K562 (cell line): ENCODE data around the gene PHACTR3. TPM values are rescaled to one million over a fixed set of nuclear protein-coding genes. Genes with fewer than 3 reads are reported as not detected.

Experiments
- ATAC-seq: fragments of 200-7000 bp; cut with Tn5 transposase; 3 replicates; pipeline ENCODE4 v1.9.1; 2020; ENCODE audit warnings: moderate library complexity
- BruUV-seq: library from RNA; stranded (reverse); fragments of 400-500 nt; replicated peaks from 2 replicates; lab custom pipeline; 2021; lab: Mats Ljungman, UMichigan
- CTCF ChIA-PET: fragments of 300-600 bp; formaldehyde crosslinking; extraction: SDS; loops from one replicate; lab custom pipeline; 2021; ENCODE audit warnings: low intra/inter-chr PET ratio; lab: Yijun Ruan, JAX
- POLR2A ChIA-PET: fragments of 300-600, 350-650 bp; sonication (Branson Sonifier 250); formaldehyde crosslinking; extraction: SDS; loops from one replicate; lab custom pipeline; 2021; ENCODE audit warnings: antibody characterized with exemption, inconsistent platforms; lab: Yijun Ruan, JAX
- DNase-seq, 4 experiments: peaks; one replicate each; pipeline versions ENCODE4 v3.0.0 to v3.0.0-alpha.2; 2011 to 2018; ENCODE audit warnings: low spot score in 3 of 4, mixed read lengths in 3 of 4; ENCODE audit errors: extremely low read depth in 1 of 4
- FAIRE-seq: peaks from 2 replicates; lab custom pipeline; 2011; peaks lifted over from hg19 to GRCh38; lab: Jason Lieb, UNC
- H2AFZ ChIP-seq: 2 replicates; pipeline ENCODE4 v1.6.0; 2011; ENCODE audit warnings: low read depth, low read length, control low read depth, inconsistent platforms
- H3K27ac ChIP-seq: fragments of 200-600 bp; 3 replicates; pipeline ENCODE4 v1.8.0; 2011; ENCODE audit warnings: low read depth, mild to moderate bottlenecking, control low read depth, inconsistent platforms, low read length, moderate library complexity, mixed read lengths; ENCODE audit errors: extremely low read depth
- H3K27me3 ChIP-seq, 2 experiments: fragments of 300-600 bp in 1 of 2; 2 replicates in 1 of 2; 3 replicates in 1 of 2; pipeline versions ENCODE4 v1.6.0 to v1.8.0; 2011; ENCODE audit warnings: inconsistent platforms in 2 of 2, low read length in 2 of 2, mild to moderate bottlenecking in 1 of 2, mixed read lengths in 1 of 2, moderate library complexity in 1 of 2; ENCODE audit not compliant: control insufficient read depth in 2 of 2, insufficient read depth in 2 of 2
- H3K36me3 ChIP-seq: fragments of 300-600 bp; 3 replicates; pipeline ENCODE4 v1.8.0; 2011; ENCODE audit warnings: mild to moderate bottlenecking, low read length, inconsistent platforms; ENCODE audit not compliant: control insufficient read depth, insufficient read depth
- H3K4me1 ChIP-seq, 2 experiments: fragments of 200-600 bp in 1 of 2; replicated peaks in 1 of 2; 2 replicates in 1 of 2; 3 replicates in 1 of 2; pipeline versions ENCODE4 v1.5.1 to v1.8.0; 2011; ENCODE audit warnings: inconsistent platforms in 2 of 2, low read length in 2 of 2, mild to moderate bottlenecking in 1 of 2, mixed read lengths in 1 of 2, moderate library complexity in 1 of 2; ENCODE audit not compliant: control insufficient read depth in 2 of 2, insufficient read depth in 2 of 2
- H3K4me2 ChIP-seq: 2 replicates; pipeline ENCODE4 v1.6.1; 2011; ENCODE audit warnings: low read length, control low read depth, inconsistent platforms, mixed read lengths; ENCODE audit not compliant: insufficient read depth
- H3K4me3 ChIP-seq: fragments of 200-600 bp; sonication (generic), shearing (Covaris generic); 2 replicates; pipeline ENCODE4 v1.5.1; 2016; ENCODE audit warnings: control low read depth, inconsistent platforms
- H3K79me2 ChIP-seq: fragments of 200-600 bp; 3 replicates; pipeline ENCODE4 v1.8.0; 2011; ENCODE audit warnings: low read length, inconsistent platforms; ENCODE audit not compliant: control insufficient read depth, insufficient read depth
- H3K9ac ChIP-seq, 2 experiments: 2 replicates each; pipeline versions ENCODE4 v1.6.0 to v1.6.1; 2011; ENCODE audit warnings: low read depth in 2 of 2, low read length in 2 of 2, control low read depth in 1 of 2, inconsistent platforms in 1 of 2, mild to moderate bottlenecking in 1 of 2, mixed read lengths in 1 of 2; ENCODE audit not compliant: insufficient read depth in 1 of 2
- H3K9me1 ChIP-seq: one replicate; pipeline ENCODE4 v1.6.0; 2011; ENCODE audit warnings: inconsistent platforms, mild to moderate bottlenecking, low read length, moderate library complexity; ENCODE audit not compliant: control insufficient read depth, insufficient read depth
- H3K9me3 ChIP-seq: replicated peaks from 2 replicates; pipeline ENCODE4 v1.5.1; 2011; ENCODE audit warnings: low read depth, low read length, inconsistent platforms; ENCODE audit not compliant: control insufficient read depth, insufficient read depth
- H4K20me1 ChIP-seq: replicated peaks from 2 replicates; pipeline ENCODE4 v1.6.1; 2011; ENCODE audit warnings: low read length, inconsistent platforms, mixed read lengths; ENCODE audit not compliant: control insufficient read depth, insufficient read depth
- ARID2 ChIP-seq: fragments of 450-650 bp; IDR thresholded peaks from 2 replicates; pipeline ENCODE4 v1.6.1; 2017; ENCODE audit warnings: antibody characterized with exemption, mild to moderate bottlenecking
- ARID4B ChIP-seq: sonication (generic); formaldehyde crosslinking; IDR thresholded peaks from 2 replicates; pipeline ENCODE4 v1.8.0; 2022; ENCODE audit warnings: mild to moderate bottlenecking, missing genetic modification reagents
- ATF1 ChIP-seq, 2 experiments: fragments of 450-650 bp in 1 of 2; IDR thresholded peaks; 2 replicates each; pipeline ENCODE4 v1.6.1; 2016; ENCODE audit warnings: missing compliant biosample characterization in 1 of 2, missing genetic modification characterization in 1 of 2
- BCLAF1 ChIP-seq, 2 experiments: fragments of 450-650 bp in 1 of 2; IDR thresholded peaks; 2 replicates each; pipeline ENCODE4 v1.6.1; 2011 to 2017; ENCODE audit warnings: low read depth in 2 of 2, antibody characterized with exemption in 1 of 2, borderline replicate concordance in 1 of 2, low read length in 1 of 2, mild to moderate bottlenecking in 1 of 2, mixed read lengths in 1 of 2; ENCODE audit not compliant: control insufficient read depth in 1 of 2
- DNMT1 ChIP-seq: fragments of 450-650 bp; IDR thresholded peaks from 2 replicates; pipeline ENCODE4 v1.6.1; 2016; ENCODE audit warnings: antibody characterized with exemption, mild to moderate bottlenecking
- NCOA4 ChIP-seq: fragments of 450-650 bp; IDR thresholded peaks from 2 replicates; pipeline ENCODE4 v1.6.1; 2018; ENCODE audit warnings: mild to moderate bottlenecking; ENCODE audit not compliant: partially characterized antibody
- NONO ChIP-seq, 2 experiments: fragments of 200-400 bp in 1 of 2; fragments of 450-650 bp in 1 of 2; formaldehyde crosslinking in 1 of 2; IDR thresholded peaks; 2 replicates each; pipeline ENCODE4 v1.6.1; 2017; ENCODE audit warnings: low read depth in 2 of 2, mild to moderate bottlenecking in 2 of 2, moderate library complexity in 2 of 2, low read length in 1 of 2
- SOX6 ChIP-seq: fragments of 450-650 bp; IDR thresholded peaks from 2 replicates; pipeline ENCODE4 v1.6.1; 2014; ENCODE audit warnings: mild to moderate bottlenecking
- TAF9B ChIP-seq: fragments of 450-650 bp; IDR thresholded peaks from 2 replicates; pipeline ENCODE4 v1.6.1; 2018; ENCODE audit warnings: mild to moderate bottlenecking; ENCODE audit not compliant: partially characterized antibody
- ZBTB26 ChIP-seq: fragments of 450-650 bp; formaldehyde crosslinking; IDR thresholded peaks from 2 replicates; pipeline ENCODE4 v1.4.0; 2022; ENCODE audit warnings: missing genetic modification characterization
- ZNF121 ChIP-seq: sonication (generic); formaldehyde crosslinking; conservative IDR thresholded peaks from 2 replicates; pipeline ENCODE4 v1.8.0; 2022; ENCODE audit warnings: missing genetic modification reagents
- ZNF165 ChIP-seq: fragments of 250-450 bp; sonication (Bioruptor Pico); IDR thresholded peaks from 2 replicates; pipeline ENCODE4 v1.4.0; 2020; ENCODE audit warnings: borderline replicate concordance
- ZNF184 ChIP-seq: sonication (generic); formaldehyde crosslinking; IDR thresholded peaks from 2 replicates; pipeline ENCODE4 v1.5.0; 2020; ENCODE audit warnings: missing genetic modification reagents
- whole genome bisulfite sequencing: fragments of 100-300 bp; shearing (Covaris generic); methylation state at CpG from one replicate; pipeline ENCODE4 v1.1.6; 2016; ENCODE audit warnings: low coverage, mixed read lengths; ENCODE audit not compliant: insufficient coverage; ENCODE audit errors: missing lambda C conversion rate; 5-methylcytosine and 5-hydroxymethylcytosine counted together
- in situ Hi-C: fragments of 300-500 bp; cut with MboI; formaldehyde crosslinking; loops from 4 replicates; pipeline ENCODE4 v1.15.0; 2018; ENCODE audit warnings: inconsistent platforms, mixed read lengths
- intact Hi-C: fragments of 100-400 bp; cut with micrococcal nuclease; formaldehyde crosslinking; loops from 2 replicates; pipeline ENCODE4 v1.14.2; 2022
- polyA plus RNA-seq, 8 experiments: library from polyadenylated mRNA; depleted of rRNA in 4 of 8; stranded (reverse) in 5 of 8; unstranded in 3 of 8; fragments of >200 nt; fragmentation: Nextera tagmentation in 2 of 8; fragmentation: Illumina TruSeq in 1 of 8; extraction: Ambion mirVana in 2 of 8; extraction: Trizol in 1 of 8; gene quantifications; 2 replicates each; pipeline versions ENCODE4 v1.2.1 to v1.2.3, GENCODE V29; 2011 to 2014; ENCODE audit warnings: inconsistent platforms in 1 of 8, missing spikeins in 1 of 8
- total RNA-seq, 7 experiments: library from RNA; depleted of rRNA in 6 of 7; stranded (reverse); fragments of >200 nt in 6 of 7; fragmentation: Illumina TruSeq in 2 of 7; extraction: Trizol in 2 of 7; gene quantifications; 2 replicates each; pipeline versions ENCODE4 v1.2.1 to v1.2.3, GENCODE V29; 2011 to 2021; ENCODE audit warnings: low replicate concordance in 1 of 7

Gene PHACTR3
- total and polyA plus RNA-seq, 9 of the 15 experiments (the other 6 are each of a cell fraction or from before 2014, with no cell fraction given), result not detected

GRCh38 chr20:59596690-59597089, 7.7 kb upstream of the PHACTR3 start:
- no TSS peak for BruUV-seq

More at GRCh38 chr20:59596690-59597089, 7.7 kb upstream of the PHACTR3 start:
- FAIRE-seq (no peak), ATAC-seq (no peak), DNase-seq (no peak)
- CTCF ChIA-PET, result no interaction called here
- no peaks in the 10 kb centered on the region for H3K4me1 ChIP-seq
- H3K79me2 ChIP-seq, result no peaks in the 10 kb centered on the region
- H3K9me3 ChIP-seq, result no peaks in the 10 kb centered on the region
- H2AFZ ChIP-seq, result no peak overlapping the region
- H3K4me2 ChIP-seq, result no peak overlapping the region
- no peak for TF ChIP-seq ZBTB26 (CRISPR knock-in tag)
- TF ChIP-seq ARID4B, result no peak
- TF ChIP-seq ZNF184, result no peak
- TF ChIP-seq NONO (IDR thresholded peaks at IDR 0.05; ENCODE audit: low read depth in 2 of 2, low read length in 1 of 2), result no peak
- TF ChIP-seq TAF9B, result no peak
- TF ChIP-seq ARID2, result no peak
- TF ChIP-seq ATF1 (CRISPR knock-in tag; IDR thresholded peaks at IDR 0.05), result no peak
- no peak for TF ChIP-seq ATF1 (tag; IDR thresholded peaks at IDR 0.05)
- TF ChIP-seq SOX6, result no peak
- TF ChIP-seq DNMT1, result no peak
- no peak for TF ChIP-seq NCOA4
- no peak for TF ChIP-seq ZNF121 (CRISPR knock-in tag)
- no peak for TF ChIP-seq ZNF165 (CRISPR knock-in tag)
- TF ChIP-seq BCLAF1 (IDR thresholded peaks at IDR 0.05; ENCODE audit: borderline replicate concordance in 1 of 2, control insufficient read depth in 1 of 2, low read depth in 2 of 2, low read length in 1 of 2), result no peak
- H3K27me3 ChIP-seq, result peaks cover 0 to 4% of the 10 kb centered on the region in 2 experiments; a peak in 1 of 5 replicates
- H3K27ac ChIP-seq, result no peak overlapping the region
- no peaks in the 10 kb centered on the region for H3K36me3 ChIP-seq
- in situ Hi-C loops (no loop called here), intact Hi-C loops (no loop called here)
- POLR2A ChIA-PET, result no interaction called here
- no peaks in the 10 kb centered on the region for H3K9me1 ChIP-seq
- no peak overlapping the region for H3K9ac ChIP-seq
- H4K20me1 ChIP-seq, result 0 out of 2 replicates have a peak, but pooled peaks cover 6% of the 10 kb centered on the region
- no peak overlapping the region for H3K4me3 ChIP-seq
- WGBS, result 0% methylated on average over 5 of the region's 5 CpGs
